GM12878 (cell line): Measurements from ENCODE around the gene DYSF.

ENCODE experiments used
- BHLHE40 ChIP-seq, 2 experiments: fragments of 450-650 bp in 1 of 2; IDR thresholded peaks; 2 replicates each; pipeline ENCODE4 v1.6.1; 2011 to 2017; ENCODE audit warnings: low read depth in 2 of 2, borderline replicate concordance in 1 of 2, improper control_type of control experiment in 1 of 2, low read length in 1 of 2, mild to moderate bottlenecking in 1 of 2
- BRCA1 ChIP-seq: IDR thresholded peaks from 2 replicates; pipeline ENCODE4 v1.6.1; 2011; ENCODE audit warnings: low read depth, low read length, improper control_type of control experiment
- CTCF ChIP-seq, 3 experiments: IDR thresholded peaks in 2 of 3; conservative IDR thresholded peaks in 1 of 3; 2 replicates each; pipeline ENCODE4 v1.5.1; 2011; ENCODE audit warnings: low read depth in 3 of 3, low read length in 3 of 3, mild to moderate bottlenecking in 3 of 3, control low read depth in 2 of 3, moderate library complexity in 2 of 3, inconsistent platforms in 1 of 3, mixed read lengths in 1 of 3; ENCODE audit not compliant: control insufficient read depth in 2 of 3, insufficient read depth in 1 of 3; ENCODE audit errors: extremely low read depth in 1 of 3
- FOXM1 ChIP-seq: IDR thresholded peaks from 2 replicates; pipeline ENCODE4 v1.6.1; 2012; ENCODE audit warnings: low read depth, mild to moderate bottlenecking, inconsistent platforms, low read length, moderate library complexity
- JUNB ChIP-seq: IDR thresholded peaks from 2 replicates; pipeline ENCODE4 v1.6.1; 2016; ENCODE audit warnings: antibody characterized with exemption, mild to moderate bottlenecking
- JUND ChIP-seq: IDR thresholded peaks from 2 replicates; pipeline ENCODE4 v1.6.1; 2012; ENCODE audit warnings: low read depth, mild to moderate bottlenecking, low read length, improper control_type of control experiment, moderate library complexity
- MAX ChIP-seq: IDR thresholded peaks from 2 replicates; pipeline ENCODE4 v1.6.1; 2012; ENCODE audit warnings: low read depth, low read length, improper control_type of control experiment
- POLR2AphosphoS5 ChIP-seq: IDR thresholded peaks from 2 replicates; pipeline ENCODE4 v1.6.1; 2011; ENCODE audit warnings: mild to moderate bottlenecking, low read length, inconsistent platforms
- SMAD1 ChIP-seq: fragments of 450-650 bp; IDR thresholded peaks from 2 replicates; pipeline ENCODE4 v1.6.1; 2018; ENCODE audit warnings: mild to moderate bottlenecking, low read depth; ENCODE audit not compliant: partially characterized antibody
- YY1 ChIP-seq: IDR thresholded peaks from 2 replicates; pipeline ENCODE4 v1.6.1; 2011; ENCODE audit warnings: low read depth, mild to moderate bottlenecking, low read length

- TF ChIP-seq JUNB = no peak
- no peak for TF ChIP-seq MAX
- TF ChIP-seq FOXM1 = no peak
- TF ChIP-seq JUND = no peak
- no peak for TF ChIP-seq SMAD1
- no peak for TF ChIP-seq CTCF (IDR thresholded peaks at IDR 0.05 in 2 of 3, conservative IDR thresholded peaks at IDR 0.05 in 1 of 3; ENCODE audit: control insufficient read depth in 2 of 3, extremely low read depth in 1 of 3, insufficient read depth in 1 of 3, low read depth in 3 of 3, low read length in 3 of 3)
- TF ChIP-seq BRCA1 = no peak
- no peak for TF ChIP-seq BHLHE40 (IDR thresholded peaks at IDR 0.05; ENCODE audit: borderline replicate concordance in 1 of 2, low read depth in 2 of 2, low read length in 1 of 2)
- no peak for TF ChIP-seq POLR2AphosphoS5
- TF ChIP-seq YY1 = no peak
Observed at GRCh38 chr2:71538241-71538640, 84.9 kb downstream of the DYSF start.
